Testis (tissue), 3 donors: ENCODE data around the gene PRM2. TPM values are rescaled to one million over a fixed set of nuclear protein-coding genes. Genes with fewer than 3 reads are reported as not detected.

Source experiments
- DNase-seq: peaks from one replicate; pipeline ENCODE4 v3.0.0-alpha.2; 2019
- H3K27ac ChIP-seq, 2 donors: fragments of 200-600 bp; sonication (generic); one replicate each; pipeline ENCODE4 v1.5.1; 2019
- H3K27me3 ChIP-seq: fragments of 200-600 bp; sonication (generic); one replicate; pipeline ENCODE4 v1.5.1; 2019
- H3K36me3 ChIP-seq: fragments of 200-600 bp; sonication (generic); one replicate; pipeline ENCODE4 v1.5.1; 2017; ENCODE audit warnings: low read depth; ENCODE audit errors: missing control alignments
- H3K4me1 ChIP-seq: fragments of 200-600 bp; sonication (generic); one replicate; pipeline ENCODE4 v1.5.1; 2019
- H3K4me3 ChIP-seq, 2 donors: fragments of 200-600 bp; sonication (generic); one replicate each; pipeline ENCODE4 v1.5.1; 2017 to 2019
- H3K9me3 ChIP-seq: fragments of 200-600 bp; sonication (generic); one replicate; pipeline ENCODE4 v1.5.1; 2017
- CTCF ChIP-seq, 3 experiments: fragments of 450-650 bp in 2 of 3; fragments of 200-600 bp in 1 of 3; sonication (generic) in 1 of 3; IDR thresholded peaks; one replicate each; pipeline ENCODE4 v1.5.1; 2016 to 2019; ENCODE audit warnings: antibody characterized with exemption in 3 of 3, mild to moderate bottlenecking in 2 of 3, moderate library complexity in 1 of 3
- POLR2A ChIP-seq: fragments of 450-650 bp; IDR thresholded peaks from one replicate; pipeline ENCODE4 v1.6.1; 2017; ENCODE audit warnings: antibody characterized with exemption, mild to moderate bottlenecking, moderate library complexity
- WGBS, 2 donors: methylation state at CpG; one replicate each; pipeline ENCODE4 v1.1.5; 2018; 5-methylcytosine and 5-hydroxymethylcytosine counted together
- intact Hi-C: fragments of 100-400 bp; cut with DNase I; formaldehyde crosslinking; loops from one replicate; pipeline ENCODE4 v1.15.1; 2023; ENCODE audit warnings: low total_unique reads
- polyA plus RNA-seq: library from polyadenylated mRNA; stranded (reverse); fragments of 350-450 nt; fragmentation: Illumina TruSeq; extraction: RNeasy Lipid Tissue Mini Kit (QIAGEN cat#74804); gene quantifications from one replicate; pipeline ENCODE4 v1.2.3, GENCODE V29; 2014; ENCODE audit warnings: low read depth, low replicate concordance; ENCODE audit not compliant: insufficient read depth
- total RNA-seq, 2 donors: library from RNA; depleted of rRNA; stranded (reverse); fragments of >200 nt; gene quantifications; one replicate each; pipeline ENCODE4 v1.2.3, GENCODE V29; 2016

PRM2 gene
- total and polyA plus RNA-seq, 3 donors from 2014 or later: 3,179 to 16,461 (median 12,441) TPM

- no peak overlapping the region for H3K27ac ChIP-seq
- no peak for DNase-seq
- H3K9me3 ChIP-seq: no peaks in the 10 kb centered on the region
- no peaks in the 10 kb centered on the region for H3K4me1 ChIP-seq
- intact Hi-C loops: no loop called here
- H3K36me3 ChIP-seq: no peaks in the 10 kb centered on the region
- 60 to 64% methylated on average over 4 of the region's 4 CpGs for WGBS, 2 donors
- TF ChIP-seq CTCF (IDR thresholded peaks at IDR 0.05): no peak
- no peak overlapping the region for H3K4me3 ChIP-seq
- H3K27me3 ChIP-seq: no peaks in the 10 kb centered on the region
Measured at GRCh38 chr16:11283820-11284248, 7.6 kb upstream of the PRM2 start.

DNA sequence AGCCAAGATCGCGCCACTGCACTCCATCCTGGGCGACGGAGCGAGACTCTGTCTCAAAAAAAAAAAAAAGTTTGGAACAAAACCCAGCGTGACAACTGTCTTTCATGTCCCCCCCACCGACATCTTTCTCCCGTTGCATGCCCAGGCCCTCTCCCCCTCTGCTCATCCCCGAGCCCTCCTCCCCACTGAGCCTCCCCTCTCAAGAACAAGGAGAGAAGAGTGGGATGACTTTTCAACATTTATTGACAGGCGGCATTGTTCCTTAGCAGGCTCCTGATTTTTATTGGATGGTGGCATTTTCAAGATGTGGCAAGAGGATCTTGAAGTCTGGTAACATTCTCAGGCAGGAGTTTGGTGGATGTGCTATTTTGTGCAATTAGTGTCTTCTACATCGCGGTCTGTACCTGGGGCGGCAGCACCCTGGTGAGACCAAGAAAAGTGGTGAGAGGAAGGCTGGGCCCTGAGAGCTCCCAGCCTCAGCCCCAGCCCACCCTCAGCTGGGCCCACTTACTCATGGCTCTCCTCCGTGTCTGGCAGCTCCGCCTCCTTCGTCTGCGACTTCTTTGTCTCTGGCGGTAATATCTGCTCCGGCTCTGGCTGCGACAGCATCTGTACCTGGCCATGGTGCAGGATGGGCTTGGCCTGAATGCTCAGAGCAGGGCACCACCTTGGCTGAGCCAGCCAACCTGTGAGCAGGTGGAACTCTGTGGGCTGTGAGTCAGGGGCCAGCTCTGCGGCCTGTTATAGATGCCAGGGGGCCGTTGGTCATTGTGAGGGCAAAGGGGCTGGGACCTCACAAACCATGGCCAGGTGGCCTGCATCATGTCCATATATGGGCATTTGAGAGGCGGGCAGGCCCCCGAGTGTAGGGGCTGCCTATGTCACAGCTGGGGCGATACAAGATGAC is 4.6 kb upstream of the PRM2 start, which contains the start of gene PRM1:
Gene PRM1, minus strand, starts transcription at position 715 of the 907 bp plus-strand sequence. Its CDS starts 92 bp downstream, at position 623.
- Histone ChIP-seq H3K27me3 (no peaks in the 10 kb centered on the region), H3K9me3 (no peaks in the 10 kb centered on the region), H3K4me3 (no peak within 1 kb of the TSS), H3K36me3 (no peaks in the 10 kb centered on the region), H3K4me1 (no peaks in the 10 kb centered on the region), H3K27ac (no peak within 1 kb of the TSS)
- 87 to 94% methylated on average over 24 to 25 of the region's 25 CpGs for WGBS, 2 donors
- TF ChIP-seq CTCF (IDR thresholded peaks at IDR 0.05) (no peak), POLR2A (no peak)
- DNase-seq: no peak
- intact Hi-C loops: no loop called here

DNA sequence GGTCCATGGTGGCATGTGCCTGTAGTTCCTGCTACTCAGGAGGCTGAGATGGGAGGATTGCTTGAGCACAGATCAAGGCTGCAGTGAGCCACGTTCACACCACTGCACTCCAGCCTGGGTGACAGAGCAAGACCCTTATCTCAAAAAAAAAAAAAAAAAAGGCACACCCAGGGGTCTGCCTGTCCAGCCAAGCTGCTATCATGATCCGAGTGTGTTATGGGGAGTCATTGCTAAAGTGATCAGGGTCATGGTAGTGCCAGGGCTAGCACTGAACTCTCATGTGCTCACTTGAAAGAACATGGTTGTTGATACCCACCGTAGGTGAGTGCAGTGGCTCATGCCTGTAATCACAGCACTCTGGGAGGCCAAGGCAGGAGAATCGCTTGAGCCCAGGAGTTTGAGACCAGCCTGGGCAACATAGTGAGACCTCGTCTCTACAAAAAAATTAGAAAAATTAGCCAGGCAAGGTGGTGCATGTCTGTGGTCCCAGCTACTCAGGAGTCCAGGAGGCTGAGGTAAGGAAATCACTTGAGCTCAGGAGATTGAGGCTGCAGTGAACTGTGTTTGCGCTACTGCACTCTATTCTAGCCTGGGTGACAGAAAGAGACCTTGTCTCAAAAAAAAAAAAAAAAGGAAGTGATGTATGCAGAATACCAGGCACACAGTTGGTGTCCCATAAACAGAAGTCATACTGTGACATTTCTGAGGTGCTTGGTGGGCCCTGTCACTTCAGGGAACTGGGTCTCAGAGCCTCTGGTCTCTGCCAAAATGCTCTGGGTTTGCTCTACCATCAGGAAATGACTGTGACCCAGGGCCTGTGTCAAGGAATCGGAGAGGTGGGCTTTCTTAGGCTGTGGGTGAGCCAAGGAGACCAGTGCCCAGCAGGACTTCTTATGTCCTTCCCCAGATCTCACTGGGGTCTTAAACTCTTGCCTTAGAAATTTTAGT is 2.7 kb upstream of the PRM2 start:
- no peak for DNase-seq
- no peak for TF ChIP-seq POLR2A
- TF ChIP-seq CTCF (IDR thresholded peaks at IDR 0.05): no peak
- no peaks in the 10 kb centered on the region for H3K36me3 ChIP-seq
- 81 to 89% methylated on average over 7 of the region's 7 CpGs for WGBS, 2 donors
- no peaks in the 10 kb centered on the region for H3K4me1 ChIP-seq
- intact Hi-C loops: no loop called here
- no peak overlapping the region for H3K27ac ChIP-seq
- H3K9me3 ChIP-seq: no peaks in the 10 kb centered on the region
- no peaks in the 10 kb centered on the region for H3K27me3 ChIP-seq
- no peak overlapping the region for H3K4me3 ChIP-seq

DNA sequence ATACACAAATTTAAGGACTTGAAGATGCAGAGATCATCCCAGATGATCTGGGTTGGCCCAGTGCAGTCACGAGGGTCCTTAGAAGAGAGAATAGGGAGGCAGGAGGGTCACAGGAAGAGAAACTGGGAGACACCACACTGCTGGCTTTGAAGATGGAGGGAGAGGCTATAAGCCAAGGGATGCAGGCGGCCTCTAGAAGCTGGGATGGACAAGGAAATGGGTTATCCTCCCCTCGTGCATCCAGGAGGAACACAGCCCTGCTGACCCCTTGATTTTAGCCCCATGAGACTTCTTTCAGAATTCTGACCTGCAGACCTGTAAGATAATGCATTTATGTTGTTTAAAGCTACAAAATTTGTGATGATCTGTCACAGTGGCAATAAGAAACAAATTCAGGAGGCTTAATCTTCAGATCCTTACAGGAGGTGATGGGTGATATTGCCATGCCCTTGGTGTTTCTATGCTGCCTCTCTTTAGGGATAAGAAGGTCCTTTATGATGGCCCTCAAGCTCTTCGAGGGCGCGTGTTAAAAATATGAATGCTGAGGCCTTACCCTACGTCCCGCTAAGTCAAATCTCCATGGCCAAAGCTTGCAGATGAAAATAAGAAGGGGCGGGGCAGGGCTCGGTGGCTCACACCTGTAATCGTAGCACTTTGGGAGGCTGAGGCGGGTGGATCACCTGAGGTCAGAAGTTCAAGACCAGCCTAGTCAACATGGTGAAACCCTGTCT is 1.5 kb upstream of the PRM2 start:
- Histone ChIP-seq H3K36me3 (no peaks in the 10 kb centered on the region), H3K27ac (no peak overlapping the region), H3K4me3 (no peak overlapping the region), H3K4me1 (no peaks in the 10 kb centered on the region), H3K9me3 (no peaks in the 10 kb centered on the region), H3K27me3 (no peaks in the 10 kb centered on the region)
- intact Hi-C loops: no loop called here
- TF ChIP-seq POLR2A (no peak), CTCF (IDR thresholded peaks at IDR 0.05) (no peak)
- DNase-seq: no peak
- WGBS, 2 donors: 82 to 89% methylated on average over 12 of the region's 12 CpGs
